Loucy (cell line): ENCODE results near the gene CDR2.

ENCODE experiments used
- CTCF ChIP-seq: fragments of 200-600 bp; sonication (generic); conservative IDR thresholded peaks from 2 replicates; pipeline ENCODE4 v1.5.1; 2014; ENCODE audit warnings: mild to moderate bottlenecking, antibody characterized with exemption, low read length
- EZH2phosphoT487 ChIP-seq: fragments of 200-600 bp; IDR thresholded peaks from 2 replicates; pipeline ENCODE4 v1.6.1; 2018; ENCODE audit warnings: antibody characterized with exemption, mild to moderate bottlenecking, moderate library complexity, borderline replicate concordance

- TF ChIP-seq CTCF: no peak
- no peak for TF ChIP-seq EZH2phosphoT487
Observed at GRCh38 chr16:22308824-22309520, 65.4 kb downstream of the CDR2 start.
